ENCODE results near the gene MGA.
"Not testable (repeated sequence)": the region's sequence is repeated elsewhere in the genome, so short reads cannot be mapped to it uniquely, and the experiment has no call there.

Gene MGA

GRCh38 chr15:41734079-41734478 is 73.9 kb downstream of the MGA start:
- no peak for TF ChIP-seq CTCF (IDR thresholded peaks at IDR 0.05; ENCODE audit: insufficient read depth, missing control alignments)
- no peak for FAIRE-seq
- no peak for DNase-seq (ENCODE audit: insufficient read length, low spot score)

- DNase-seq (ENCODE audit: insufficient read length, low spot score) (no peak), FAIRE-seq (no peak)
- no peak for TF ChIP-seq CTCF (IDR thresholded peaks at IDR 0.05; ENCODE audit: insufficient read depth, missing control alignments)
Measured at GRCh38 chr15:41735046-41735445, 74.8 kb downstream of the MGA start.

- DNase-seq (ENCODE audit: insufficient read length, low spot score) = not testable (repeated sequence)
Measured at GRCh38 chr15:41735492-41735891, 75.3 kb downstream of the MGA start.

GRCh38 chr15:41746802-41747201 is 86.6 kb downstream of the MGA start:
- no peak for TF ChIP-seq CTCF (IDR thresholded peaks at IDR 0.05; ENCODE audit: insufficient read depth, missing control alignments)
- no peak for DNase-seq (ENCODE audit: insufficient read length, low spot score)
- FAIRE-seq = no peak

More at GRCh38 chr15:41735492-41735891, 75.3 kb downstream of the MGA start:
- FAIRE-seq = not testable (repeated sequence)

- FAIRE-seq (no peak), DNase-seq (ENCODE audit: insufficient read length, low spot score) (no peak)
- no peak for TF ChIP-seq CTCF (IDR thresholded peaks at IDR 0.05; ENCODE audit: insufficient read depth, missing control alignments)
Measured at GRCh38 chr15:41756198-41756597, 96.0 kb downstream of the MGA start.

GRCh38 chr15:41772720-41773331 is 112.6 kb downstream of the MGA start:
- FAIRE-seq (no peak), DNase-seq (ENCODE audit: insufficient read length, low spot score) (no peak)

GRCh38 chr15:41773332-41773728 is 113.1 kb downstream of the MGA start:
- no peak for FAIRE-seq
- no peak for TF ChIP-seq CTCF (IDR thresholded peaks at IDR 0.05; ENCODE audit: insufficient read depth, missing control alignments)

More at GRCh38 chr15:41772720-41773331, 112.6 kb downstream of the MGA start:
- TF ChIP-seq CTCF (IDR thresholded peaks at IDR 0.05; ENCODE audit: insufficient read depth, missing control alignments) = peak; percentile 89

GRCh38 chr15:41773729-41774061 is 113.5 kb downstream of the MGA start:
- FAIRE-seq (no peak), DNase-seq (ENCODE audit: insufficient read length, low spot score) (no peak)
- no peak for TF ChIP-seq CTCF (IDR thresholded peaks at IDR 0.05; ENCODE audit: insufficient read depth, missing control alignments)

More at GRCh38 chr15:41773332-41773728, 113.1 kb downstream of the MGA start:
- DNase-seq (ENCODE audit: insufficient read length, low spot score) = no peak

Measured in D721Med (cell line).